ENCODE measurements around the gene PFKFB2.

GRCh38 chr1:207069061-207069460 is 16.0 kb downstream of the PFKFB2 start:
- no peak for TF ChIP-seq CTCF (IDR thresholded peaks at IDR 0.05)
- no peak for TF ChIP-seq POLR2AphosphoS5 (IDR thresholded peaks at IDR 0.05; ENCODE audit: low read depth, low read length)
- TF ChIP-seq REST (IDR thresholded peaks at IDR 0.05; ENCODE audit: insufficient read depth in 1 of 2, low read depth in 2 of 2, low read length in 1 of 2) = no peak
- TF ChIP-seq TCF7L2 (IDR thresholded peaks at IDR 0.05; ENCODE audit: low read depth, low read length) = no peak
- no peak for TF ChIP-seq SIN3A (IDR thresholded peaks at IDR 0.05; ENCODE audit: borderline replicate concordance, insufficient read depth, low read depth, low read length)
